SK-N-SH treated with all-trans-retinoic acid at 6 μM for 48 hours (cell line): Measurements from ENCODE around the gene TAPT1.

Experiments
- ARNTL ChIP-seq: fragments of 450-650 bp; formaldehyde crosslinking; IDR thresholded peaks from 2 replicates; pipeline ENCODE4 v1.5.0; 2020; ENCODE audit warnings: low read depth, mild to moderate bottlenecking, moderate library complexity, borderline replicate concordance
- BACH2 ChIP-seq: fragments of 250-450 bp; sonication (Bioruptor Pico); IDR thresholded peaks from 2 replicates; pipeline ENCODE4 v1.9.0; 2021; ENCODE audit warnings: mild to moderate bottlenecking, borderline replicate concordance
- ESRRG ChIP-seq: fragments of 250-450 bp; sonication (Bioruptor Pico); IDR thresholded peaks from 2 replicates; pipeline ENCODE4 v1.6.1; 2021; ENCODE audit warnings: mild to moderate bottlenecking
- RARB ChIP-seq: fragments of 250-450 bp; sonication (Bioruptor Pico); IDR thresholded peaks from 2 replicates; pipeline ENCODE4 v1.8.0; 2021; ENCODE audit warnings: mild to moderate bottlenecking, moderate library complexity
- SNAI2 ChIP-seq: fragments of 250-450 bp; sonication (Bioruptor Pico); IDR thresholded peaks from 2 replicates; pipeline ENCODE4 v1.5.0; 2020; ENCODE audit warnings: mild to moderate bottlenecking, moderate library complexity
- ZFP3 ChIP-seq: fragments of 250-450 bp; sonication (Bioruptor Pico); IDR thresholded peaks from 2 replicates; pipeline ENCODE4 v1.5.0; 2020; ENCODE audit warnings: mild to moderate bottlenecking, moderate library complexity
- ZNF70 ChIP-seq: fragments of 450-650 bp; formaldehyde crosslinking; IDR thresholded peaks from 2 replicates; pipeline ENCODE4 v1.5.0; 2020; ENCODE audit warnings: mild to moderate bottlenecking, moderate library complexity
- ZNF8 ChIP-seq: fragments of 450-650 bp; formaldehyde crosslinking; IDR thresholded peaks from 2 replicates; pipeline ENCODE4 v1.5.0; 2020; ENCODE audit warnings: mild to moderate bottlenecking, moderate library complexity
- TF ChIP-seq, protein P1 (sequence below): fragments of 250-450 bp; sonication (Bioruptor Pico); IDR thresholded peaks from 2 replicates; pipeline ENCODE4 v1.8.0; 2020; ENCODE audit warnings: mild to moderate bottlenecking, moderate library complexity, borderline replicate concordance
- TF ChIP-seq, protein P2 (sequence below): fragments of 250-450 bp; sonication (Bioruptor Pico); IDR thresholded peaks from 2 replicates; pipeline ENCODE4 v1.5.0; 2020; ENCODE audit warnings: mild to moderate bottlenecking, moderate library complexity
- TF ChIP-seq, protein P3 (sequence below): fragments of 250-450 bp; sonication (Bioruptor Pico); IDR thresholded peaks from 2 replicates; pipeline ENCODE4 v1.5.1; 2020; ENCODE audit warnings: low read depth, mild to moderate bottlenecking, moderate library complexity

DNA sequence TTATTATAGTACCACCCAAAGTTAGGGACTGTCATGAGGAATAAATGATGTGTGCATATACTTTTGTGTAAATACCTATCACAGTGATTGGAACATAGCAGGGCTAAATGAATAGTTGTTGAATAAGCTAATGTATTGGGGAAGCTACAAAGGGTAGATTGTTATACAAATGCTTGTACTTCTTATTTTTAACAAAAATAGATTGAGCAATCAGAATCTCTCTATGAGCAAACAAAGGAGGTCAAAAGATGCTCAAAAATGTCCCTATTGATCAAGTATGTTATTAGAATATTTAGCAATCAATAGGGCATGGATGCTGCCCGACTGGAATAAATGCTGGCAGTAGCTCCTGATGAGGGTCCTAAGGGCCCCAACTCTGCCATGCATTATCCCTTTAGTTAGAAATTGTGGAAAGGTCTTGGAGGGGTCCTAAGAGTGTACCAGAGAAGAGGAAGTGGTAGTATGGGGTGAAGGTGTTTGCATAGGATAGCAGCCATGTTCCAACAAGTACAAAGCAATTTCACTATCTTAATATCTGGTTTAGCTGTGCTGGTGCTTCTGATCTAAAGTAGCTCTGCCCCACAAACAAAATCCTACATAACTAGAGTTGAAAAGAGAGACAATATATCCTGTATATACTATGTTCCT is 33.1 kb upstream of the TAPT1 start:
- TF ChIP-seq ARNTL (no peak), ESRRG (no peak), RARB (CRISPR knock-in tag) (no peak), ZNF8 (no peak), SNAI2 (CRISPR knock-in tag) (no peak), ZNF70 (CRISPR knock-in tag) (no peak), BACH2 (CRISPR knock-in tag) (no peak), ZFP3 (no peak)
- TF ChIP-seq, protein P1, sequence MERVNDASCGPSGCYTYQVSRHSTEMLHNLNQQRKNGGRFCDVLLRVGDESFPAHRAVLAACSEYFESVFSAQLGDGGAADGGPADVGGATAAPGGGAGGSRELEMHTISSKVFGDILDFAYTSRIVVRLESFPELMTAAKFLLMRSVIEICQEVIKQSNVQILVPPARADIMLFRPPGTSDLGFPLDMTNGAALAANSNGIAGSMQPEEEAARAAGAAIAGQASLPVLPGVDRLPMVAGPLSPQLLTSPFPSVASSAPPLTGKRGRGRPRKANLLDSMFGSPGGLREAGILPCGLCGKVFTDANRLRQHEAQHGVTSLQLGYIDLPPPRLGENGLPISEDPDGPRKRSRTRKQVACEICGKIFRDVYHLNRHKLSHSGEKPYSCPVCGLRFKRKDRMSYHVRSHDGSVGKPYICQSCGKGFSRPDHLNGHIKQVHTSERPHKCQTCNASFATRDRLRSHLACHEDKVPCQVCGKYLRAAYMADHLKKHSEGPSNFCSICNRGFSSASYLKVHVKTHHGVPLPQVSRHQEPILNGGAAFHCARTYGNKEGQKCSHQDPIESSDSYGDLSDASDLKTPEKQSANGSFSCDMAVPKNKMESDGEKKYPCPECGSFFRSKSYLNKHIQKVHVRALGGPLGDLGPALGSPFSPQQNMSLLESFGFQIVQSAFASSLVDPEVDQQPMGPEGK: no peak
- TF ChIP-seq, protein P2, sequence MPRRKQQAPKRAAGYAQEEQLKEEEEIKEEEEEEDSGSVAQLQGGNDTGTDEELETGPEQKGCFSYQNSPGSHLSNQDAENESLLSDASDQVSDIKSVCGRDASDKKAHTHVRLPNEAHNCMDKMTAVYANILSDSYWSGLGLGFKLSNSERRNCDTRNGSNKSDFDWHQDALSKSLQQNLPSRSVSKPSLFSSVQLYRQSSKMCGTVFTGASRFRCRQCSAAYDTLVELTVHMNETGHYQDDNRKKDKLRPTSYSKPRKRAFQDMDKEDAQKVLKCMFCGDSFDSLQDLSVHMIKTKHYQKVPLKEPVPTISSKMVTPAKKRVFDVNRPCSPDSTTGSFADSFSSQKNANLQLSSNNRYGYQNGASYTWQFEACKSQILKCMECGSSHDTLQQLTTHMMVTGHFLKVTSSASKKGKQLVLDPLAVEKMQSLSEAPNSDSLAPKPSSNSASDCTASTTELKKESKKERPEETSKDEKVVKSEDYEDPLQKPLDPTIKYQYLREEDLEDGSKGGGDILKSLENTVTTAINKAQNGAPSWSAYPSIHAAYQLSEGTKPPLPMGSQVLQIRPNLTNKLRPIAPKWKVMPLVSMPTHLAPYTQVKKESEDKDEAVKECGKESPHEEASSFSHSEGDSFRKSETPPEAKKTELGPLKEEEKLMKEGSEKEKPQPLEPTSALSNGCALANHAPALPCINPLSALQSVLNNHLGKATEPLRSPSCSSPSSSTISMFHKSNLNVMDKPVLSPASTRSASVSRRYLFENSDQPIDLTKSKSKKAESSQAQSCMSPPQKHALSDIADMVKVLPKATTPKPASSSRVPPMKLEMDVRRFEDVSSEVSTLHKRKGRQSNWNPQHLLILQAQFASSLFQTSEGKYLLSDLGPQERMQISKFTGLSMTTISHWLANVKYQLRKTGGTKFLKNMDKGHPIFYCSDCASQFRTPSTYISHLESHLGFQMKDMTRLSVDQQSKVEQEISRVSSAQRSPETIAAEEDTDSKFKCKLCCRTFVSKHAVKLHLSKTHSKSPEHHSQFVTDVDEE: no peak
- TF ChIP-seq, protein P3, sequence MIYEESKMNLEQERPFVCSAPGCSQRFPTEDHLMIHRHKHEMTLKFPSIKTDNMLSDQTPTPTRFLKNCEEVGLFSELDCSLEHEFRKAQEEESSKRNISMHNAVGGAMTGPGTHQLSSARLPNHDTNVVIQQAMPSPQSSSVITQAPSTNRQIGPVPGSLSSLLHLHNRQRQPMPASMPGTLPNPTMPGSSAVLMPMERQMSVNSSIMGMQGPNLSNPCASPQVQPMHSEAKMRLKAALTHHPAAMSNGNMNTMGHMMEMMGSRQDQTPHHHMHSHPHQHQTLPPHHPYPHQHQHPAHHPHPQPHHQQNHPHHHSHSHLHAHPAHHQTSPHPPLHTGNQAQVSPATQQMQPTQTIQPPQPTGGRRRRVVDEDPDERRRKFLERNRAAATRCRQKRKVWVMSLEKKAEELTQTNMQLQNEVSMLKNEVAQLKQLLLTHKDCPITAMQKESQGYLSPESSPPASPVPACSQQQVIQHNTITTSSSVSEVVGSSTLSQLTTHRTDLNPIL (CRISPR knock-in tag): no peak
